ENCODE data around the gene FAM149B1. TPM values are rescaled to one million over a fixed set of nuclear protein-coding genes. Genes with fewer than 3 reads are reported as not detected.

Gene FAM149B1
- polyA plus RNA-seq, 3 donors from 2014 or later: 4.0 to 4.9 (median 4.5) TPM

GRCh38 chr10:73293461-73293860 is 125.5 kb downstream of the FAM149B1 start:
- Mint-ChIP-seq H3K36me3 (peaks cover 0 to 9% (median 3%) of the 10 kb centered on the region in 3 donors), H3K9me3 (no peaks in the 10 kb centered on the region), H3K27me3 (ENCODE audit: low read depth in 3 of 3) (peaks cover 1 to 7% (median 2%) of the 10 kb centered on the region in 3 donors), H3K4me3 (no peak overlapping the region), H3K4me1 (no peaks in the 10 kb centered on the region), H3K27ac (no peak overlapping the region)
- DNase-seq: no peak

Other genes with a start within 250 kb of the FAM149B1 start
- gene PLA2G12B, start 213.3 kb upstream of the FAM149B1 start, polyA plus RNA-seq: not detected
- gene P4HA1, start 71.3 kb upstream of the FAM149B1 start, polyA plus RNA-seq: 10 to 100 TPM; 16.9 to 26.5 (median 21.1) TPM
- 1 to 10 TPM in 1 of 3 donors, under 1 TPM in 1, not detected in 1; 0.77 to 1.2 TPM for gene NUDT13, start 57.7 kb upstream of the FAM149B1 start, polyA plus RNA-seq
- 10 to 100 TPM; 26.3 to 41.8 (median 30.3) TPM for gene ECD, start 111 bp upstream of the FAM149B1 start, polyA plus RNA-seq
- gene DNAJC9, start 79.1 kb downstream of the FAM149B1 start, polyA plus RNA-seq: 10 to 100 TPM; 26.4 to 27.6 (median 26.9) TPM
- gene MRPS16, start 84.5 kb downstream of the FAM149B1 start, polyA plus RNA-seq: 100 to 1,000 TPM in 1 of 3 donors, 10 to 100 TPM in 2; 74.2 to 102 (median 98.9) TPM
- gene CFAP70, start 190.7 kb downstream of the FAM149B1 start, polyA plus RNA-seq: under 1 TPM in 1 of 3 donors, not detected in 2; 0.16 TPM
- gene ANXA7, start 245.9 kb downstream of the FAM149B1 start, polyA plus RNA-seq: 100 to 1,000 TPM; 119 to 234 (median 136) TPM